Naive thymus-derived CD4-positive, alpha-beta T cell (primary cell): Measurements from ENCODE around the gene NADSYN1. TPM values are rescaled to one million over a fixed set of nuclear protein-coding genes. Genes with fewer than 3 reads are reported as not detected.
A peak's percentile ranks its signal among the peaks of the same experiment; 100 is the strongest.

ENCODE experiments used
- ATAC-seq: fragments of 150-1000 bp; cut with Tn5 transposase; 2 replicates; pipeline ENCODE4 v1.10.0; 2021; ENCODE audit warnings: mild to moderate bottlenecking, moderate library complexity
- CTCF ChIA-PET: fragments of 350-600 bp; sonication (Branson Sonifier 250); formaldehyde crosslinking; loops from one replicate; lab custom pipeline; 2021; ENCODE audit warnings: antibody characterized with exemption; lab: Charles Lee
- POLR2A ChIA-PET: fragments of 350-600 bp; sonication (Branson Sonifier 250); formaldehyde crosslinking; loops from one replicate; lab custom pipeline; 2021; ENCODE audit warnings: antibody characterized with exemption, inconsistent platforms; lab: Charles Lee
- DNase-seq, 9 donors: peaks; one replicate each; pipeline versions ENCODE4 v3.0.0 to v3.0.0-alpha.2; 2020 to 2022; ENCODE audit warnings: mixed read lengths in 1 of 9
- H3K27ac ChIP-seq: one replicate; pipeline ENCODE4 v1.7.0; 2013; ENCODE audit warnings: mild to moderate bottlenecking, low read depth, low read length, moderate library complexity
- H3K27me3 ChIP-seq, 2 donors: one replicate each; pipeline ENCODE4 v1.7.0; 2013; ENCODE audit warnings: low read length in 2 of 2, mild to moderate bottlenecking in 2 of 2, moderate library complexity in 2 of 2; ENCODE audit not compliant: control insufficient read depth in 2 of 2, insufficient read depth in 2 of 2
- H3K36me3 ChIP-seq, 3 experiments: 1 replicate in 2 of 3; 2 replicates in 1 of 3; pipeline ENCODE4 v1.7.0; 2013; ENCODE audit warnings: low read length in 3 of 3, mild to moderate bottlenecking in 3 of 3, moderate library complexity in 1 of 3; ENCODE audit not compliant: insufficient read depth in 3 of 3, control insufficient read depth in 2 of 3
- H3K4me1 ChIP-seq, 2 donors: one replicate each; pipeline ENCODE4 v1.7.0; 2013; ENCODE audit warnings: low read length in 2 of 2, mild to moderate bottlenecking in 2 of 2, moderate library complexity in 1 of 2; ENCODE audit not compliant: control insufficient read depth in 2 of 2, insufficient read depth in 2 of 2
- H3K4me3 ChIP-seq: 2 replicates; pipeline ENCODE4 v1.7.0; 2013; ENCODE audit warnings: mild to moderate bottlenecking, low read length
- H3K9me3 ChIP-seq, 3 experiments: 1 replicate in 2 of 3; 2 replicates in 1 of 3; pipeline ENCODE4 v1.7.0; 2013; ENCODE audit warnings: low read length in 3 of 3; ENCODE audit not compliant: control insufficient read depth in 2 of 3
- H3K27ac Mint-ChIP-seq, 9 donors: one replicate each; pipeline ENCODE4 v1.8.0; 2020 to 2022; ENCODE audit warnings: mixed read lengths in 9 of 9, mild to moderate bottlenecking in 8 of 9, moderate library complexity in 5 of 9, inconsistent platforms in 2 of 9
- H3K27me3 Mint-ChIP-seq, 5 donors: one replicate each; pipeline ENCODE4 v1.8.0; 2021 to 2022; ENCODE audit warnings: mixed read lengths in 5 of 5, mild to moderate bottlenecking in 1 of 5
- H3K36me3 Mint-ChIP-seq, 5 donors: one replicate each; pipeline ENCODE4 v1.8.0; 2020 to 2022; ENCODE audit warnings: mixed read lengths in 5 of 5, mild to moderate bottlenecking in 3 of 5, inconsistent platforms in 1 of 5
- H3K4me1 Mint-ChIP-seq, 7 donors: one replicate each; pipeline ENCODE4 v1.8.0; 2020 to 2022; ENCODE audit warnings: mixed read lengths in 7 of 7, mild to moderate bottlenecking in 3 of 7, inconsistent platforms in 1 of 7
- H3K4me3 Mint-ChIP-seq, 10 donors: one replicate each; pipeline ENCODE4 v1.8.0; 2020 to 2022; ENCODE audit warnings: mild to moderate bottlenecking in 10 of 10, mixed read lengths in 10 of 10, moderate library complexity in 6 of 10, inconsistent platforms in 2 of 10
- H3K9me3 Mint-ChIP-seq, 11 donors: one replicate each; pipeline ENCODE4 v1.8.0; 2020 to 2022; ENCODE audit warnings: mixed read lengths in 11 of 11, mild to moderate bottlenecking in 4 of 11, inconsistent platforms in 1 of 11, moderate library complexity in 1 of 11
- intact Hi-C, 2 donors: fragments of 100-400 bp; cut with micrococcal nuclease; formaldehyde crosslinking; loops; one replicate each; pipeline ENCODE4 v1.15.1; 2023
- polyA plus RNA-seq, 2 donors: library from polyadenylated mRNA; unstranded; fragments of 300-500 nt; fragmentation: Illumina TruSeq; gene quantifications; one replicate each; pipeline ENCODE4 v1.2.3, GENCODE V29; 2021
- total RNA-seq, 6 experiments: library from RNA in 5 of 6; stranded (reverse) in 5 of 6; gene quantifications; 1 replicate in 5 of 6; 2 replicates in 1 of 6; pipeline ENCODE4 v1.2.3 and lab custom pipeline; 2021 to 2026

The NADSYN1 gene
- total and polyA plus RNA-seq, 7 experiments from 2014 or later, result 28.6 to 235 (median 121) TPM

DNA sequence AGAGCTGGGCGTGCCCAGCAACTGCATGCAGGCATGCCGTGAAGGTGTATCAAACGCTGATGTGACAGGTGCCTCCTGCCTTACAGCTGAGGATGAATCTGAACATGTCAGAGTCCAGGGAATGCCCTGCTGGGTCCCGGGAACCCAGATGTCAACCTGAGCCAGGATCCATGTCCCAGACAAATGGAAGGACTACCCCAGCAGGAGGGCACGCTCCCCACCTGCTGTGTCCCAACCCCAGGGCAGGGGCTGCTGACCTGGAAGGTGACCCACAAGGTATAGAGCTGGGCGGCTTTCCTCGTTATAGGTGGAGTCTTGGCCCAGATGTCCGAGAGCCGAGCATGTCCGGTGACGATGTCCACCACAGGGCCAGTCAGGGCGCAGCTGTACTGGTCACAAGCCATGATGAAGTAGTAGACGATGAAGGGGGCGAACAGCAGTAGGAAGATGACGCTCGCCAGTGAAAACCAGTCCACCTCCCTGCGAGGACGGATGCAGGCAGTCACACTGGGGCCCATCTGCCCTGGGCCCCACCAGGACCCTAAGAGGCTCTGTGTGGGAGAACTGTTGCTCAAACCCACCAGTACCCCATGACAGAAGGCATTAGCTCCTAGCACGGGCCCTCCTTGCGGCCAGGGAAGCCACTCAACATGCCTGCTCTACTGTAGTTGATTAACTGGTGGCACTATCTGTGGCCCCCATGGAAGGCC is 9.1 kb upstream of the NADSYN1 start:
- Histone ChIP-seq H3K4me1 (peaks cover 4 to 11% of the 10 kb centered on the region in 2 donors), H3K9me3 (no peaks in the 10 kb centered on the region), H3K27ac (no peak overlapping the region), H3K27me3 (no peaks in the 10 kb centered on the region), H3K4me3 (no peak overlapping the region), H3K36me3 (peaks cover 0 to 61% (median 0%) of the 10 kb centered on the region in 3 experiments)
- Mint-ChIP-seq H3K27me3 (no peaks in the 10 kb centered on the region), H3K36me3 (peaks cover 0 to 47% (median 42%) of the 10 kb centered on the region in 5 donors), H3K4me3 (no peak overlapping the region), H3K4me1 (peaks cover 0 to 21% (median 16%) of the 10 kb centered on the region in 7 donors), H3K27ac (no peak overlapping the region), H3K9me3 (peaks cover 0 to 8% (median 4%) of the 10 kb centered on the region in 11 donors)
- intact Hi-C loops, result no loop called here
- ATAC-seq, result no peak
- CTCF ChIA-PET, result interaction anchor here (0.6 kb wide), 1 partner anchor 261 kb away, joined by 3 read pairs; no protein-coding TSS in a partner anchor
- POLR2A ChIA-PET, result interaction anchor here (0.6 to 0.7 kb wide), 2 partner anchors 8 to 10 kb away, joined by 3 read pairs; no protein-coding TSS in a partner anchor
- no peak for DNase-seq

GRCh38 chr11:71444811-71445210 is 8.2 kb upstream of the NADSYN1 start:
- peaks cover 7 to 30% (median 21%) of the 10 kb centered on the region in 7 donors for H3K4me1 Mint-ChIP-seq
- H3K27me3 Mint-ChIP-seq, result no peaks in the 10 kb centered on the region
- ATAC-seq (no peak), DNase-seq (no peak)
- ChIA-PET CTCF (interaction anchor here (0.6 kb wide), 1 partner anchor 19 kb away, joined by 3 read pairs; no protein-coding TSS in a partner anchor), POLR2A (no interaction called here)
- peaks cover 0 to 8% (median 4%) of the 10 kb centered on the region in 11 donors for H3K9me3 Mint-ChIP-seq
- peaks cover 0 to 52% (median 0%) of the 10 kb centered on the region in 3 experiments for H3K36me3 ChIP-seq
- peak overlapping the region in 3 of 9 donors; percentile 8 to 51 (median 50) for H3K27ac Mint-ChIP-seq
- no peak overlapping the region for H3K27ac ChIP-seq
- no peak overlapping the region for H3K4me3 Mint-ChIP-seq
- H3K4me3 ChIP-seq, result no peak overlapping the region
- intact Hi-C loops, result loop anchor here in 1 of 2 donors (5.0 kb wide), 1 partner anchor 1768 kb away; the partner anchor contains the start of gene LTO1
- peaks cover 7 to 18% of the 10 kb centered on the region in 2 donors for H3K4me1 ChIP-seq
- peaks cover 0 to 43% (median 40%) of the 10 kb centered on the region in 5 donors for H3K36me3 Mint-ChIP-seq
- no peaks in the 10 kb centered on the region for H3K9me3 ChIP-seq
- no peaks in the 10 kb centered on the region for H3K27me3 ChIP-seq

DNA sequence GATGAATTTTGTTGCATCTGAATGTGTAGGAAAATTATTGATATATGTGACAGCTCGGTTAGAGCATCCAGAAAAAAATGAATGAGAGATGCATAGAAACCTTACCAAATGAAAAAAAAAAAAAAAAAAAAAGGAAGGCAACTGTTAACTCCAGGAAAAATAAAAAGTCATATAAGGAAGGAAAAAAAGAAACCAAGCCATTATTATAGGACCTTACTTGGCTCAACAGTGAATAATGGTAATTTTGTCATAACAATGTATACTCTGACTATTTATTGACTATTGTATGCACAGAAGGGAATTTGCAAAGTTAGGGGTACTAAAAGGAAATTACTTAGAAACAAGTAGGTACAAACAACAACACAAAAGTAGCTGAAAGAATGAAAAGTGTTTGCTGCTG is 6.9 kb upstream of the NADSYN1 start:
- Histone ChIP-seq H3K4me1 (peaks cover 16 to 27% of the 10 kb centered on the region in 2 donors), H3K27ac (no peak overlapping the region), H3K27me3 (no peaks in the 10 kb centered on the region), H3K36me3 (peaks cover 0 to 39% (median 0%) of the 10 kb centered on the region in 3 experiments), H3K9me3 (no peaks in the 10 kb centered on the region), H3K4me3 (no peak overlapping the region)
- Mint-ChIP-seq H3K36me3 (peaks cover 0 to 37% (median 30%) of the 10 kb centered on the region in 5 donors), H3K27me3 (no peaks in the 10 kb centered on the region), H3K4me1 (peaks cover 17 to 43% (median 32%) of the 10 kb centered on the region in 7 donors), H3K27ac (peak overlapping the region in 1 of 9 donors; percentile 76), H3K4me3 (peak overlapping the region in 8 of 10 donors; percentile 6 to 98 (median 57)), H3K9me3 (peaks cover 0 to 8% (median 4%) of the 10 kb centered on the region in 11 donors)
- ChIA-PET CTCF (no interaction called here), POLR2A (no interaction called here)
- DNase-seq, result no peak
- intact Hi-C loops, result loop anchor here in 1 of 2 donors (5.0 kb wide), 1 partner anchor 1769 kb away; the partner anchor contains the start of gene LTO1
- no peak for ATAC-seq

GRCh38 chr11:71446942-71447688 is 5.9 kb upstream of the NADSYN1 start:
- Histone ChIP-seq H3K9me3 (no peaks in the 10 kb centered on the region), H3K27me3 (no peaks in the 10 kb centered on the region), H3K4me1 (peaks cover 25 to 36% of the 10 kb centered on the region in 2 donors), H3K36me3 (peaks cover 0 to 29% (median 0%) of the 10 kb centered on the region in 3 experiments), H3K4me3 (peak overlapping the region; percentile 86), H3K27ac (peak overlapping the region; percentile 92)
- H3K27ac Mint-ChIP-seq, result peak overlapping the region; percentile 76 to 98 (median 89)
- DNase-seq, result peak in 1 of 9 donors; percentile 4
- POLR2A ChIA-PET, result interaction anchor here (1.0 kb wide), 1 partner anchor 16 kb away, joined by 3 read pairs; no protein-coding TSS in a partner anchor
- intact Hi-C loops, result loop anchor here in 1 of 2 donors (5.0 kb wide), 1 partner anchor 1770 kb away; the partner anchor contains the start of gene LTO1
- CTCF ChIA-PET, result interaction anchor here (1.4 kb wide), 1 partner anchor 632 kb away, joined by 7 read pairs; no protein-coding TSS in a partner anchor
- H3K9me3 Mint-ChIP-seq, result peaks cover 0 to 8% (median 4%) of the 10 kb centered on the region in 11 donors
- H3K4me3 Mint-ChIP-seq, result peak overlapping the region; percentile 89 to 98 (median 94)
- peaks cover 0 to 30% (median 27%) of the 10 kb centered on the region in 5 donors for H3K36me3 Mint-ChIP-seq
- H3K4me1 Mint-ChIP-seq, result peaks cover 23 to 53% (median 42%) of the 10 kb centered on the region in 7 donors
- no peak for ATAC-seq
- H3K27me3 Mint-ChIP-seq, result no peaks in the 10 kb centered on the region

GRCh38 chr11:71447791-71448256 is 5.2 kb upstream of the NADSYN1 start:
- H3K9me3 ChIP-seq, result no peaks in the 10 kb centered on the region
- H3K27ac ChIP-seq, result peak overlapping the region; percentile 92
- H3K4me1 ChIP-seq, result peaks cover 26 to 36% of the 10 kb centered on the region in 2 donors
- intact Hi-C loops, result loop anchor here (2.0 to 5.0 kb wide), 2 partner anchors 1177 to 1771 kb away; partner anchors contain the start of genes LTO1 (in 1 of the 2) and PPFIA1 (in 1 of the 2)
- H3K36me3 ChIP-seq, result peaks cover 0 to 28% (median 0%) of the 10 kb centered on the region in 3 experiments
- Mint-ChIP-seq H3K36me3 (peaks cover 0 to 26% (median 24%) of the 10 kb centered on the region in 5 donors), H3K27me3 (no peaks in the 10 kb centered on the region), H3K9me3 (peaks cover 0 to 8% (median 4%) of the 10 kb centered on the region in 11 donors), H3K27ac (peak overlapping the region; percentile 76 to 98 (median 89)), H3K4me3 (peak overlapping the region; percentile 89 to 98 (median 94)), H3K4me1 (peaks cover 26 to 57% (median 47%) of the 10 kb centered on the region in 7 donors)
- no peaks in the 10 kb centered on the region for H3K27me3 ChIP-seq
- POLR2A ChIA-PET, result no interaction called here
- ATAC-seq (peak; percentile 23), DNase-seq (peak in 4 of 9 donors; percentile 5 to 48 (median 24))
- CTCF ChIA-PET, result interaction anchor here (1.4 kb wide), 1 partner anchor 633 kb away, joined by 7 read pairs; no protein-coding TSS in a partner anchor
- peak overlapping the region; percentile 86 for H3K4me3 ChIP-seq
